ENCODE data around the gene TSPO. TPM values are rescaled to one million over a fixed set of nuclear protein-coding genes. Genes with fewer than 3 reads are reported as not detected.
A peak's percentile ranks its signal among the peaks of the same experiment; 100 is the strongest.
"Not testable (repeated sequence)": the region's sequence is repeated elsewhere in the genome, so short reads cannot be mapped to it uniquely, and the experiment has no call there.

TSPO gene
- total and polyA plus RNA-seq, 9 of the 15 experiments (the other 6 are each of a cell fraction or from before 2014, with no cell fraction given), result 4.9 to 126 (median 25.3) TPM

DNA sequence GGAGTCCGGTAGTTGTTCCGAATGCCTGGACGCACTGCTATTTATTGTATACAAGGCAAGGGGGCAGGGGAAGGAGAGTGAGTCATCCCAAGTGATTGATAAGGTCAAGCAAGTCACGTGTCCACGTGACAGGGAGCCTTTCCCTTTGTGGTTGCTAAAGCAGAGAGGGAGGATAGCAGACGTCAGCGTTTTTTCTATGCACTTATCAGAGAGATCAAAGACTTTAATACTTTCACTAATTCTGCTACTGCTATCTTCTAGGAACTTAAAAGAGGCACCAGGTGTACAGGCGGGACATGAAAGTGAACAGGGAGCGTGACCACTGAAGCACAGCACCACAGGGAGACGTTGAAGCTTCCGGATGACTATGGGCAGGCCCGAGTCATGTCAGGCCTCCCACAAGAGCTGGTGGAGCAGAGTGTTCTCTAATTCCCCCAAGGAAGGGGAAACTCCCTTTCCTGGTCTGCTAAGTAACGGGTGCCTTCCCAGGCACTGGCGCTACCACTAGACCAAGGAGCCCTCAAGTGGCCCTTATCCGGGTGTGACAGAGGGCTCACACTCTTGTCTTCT is 47.2 kb upstream of the TSPO start (continued):
- TF ChIP-seq ZNF592 (IDR thresholded peaks at IDR 0.05) (peak; percentile 69), CBFA2T2 (conservative IDR thresholded peaks at IDR 0.05) (peak; percentile 52; the same call in 1 of the 2 replicates), TOE1 (IDR thresholded peaks at IDR 0.05; ENCODE audit: borderline replicate concordance) (peak; percentile 87), USF2 (CRISPR knock-in tag; IDR thresholded peaks at IDR 0.05) (peak; percentile 84), ZNF175 (CRISPR knock-in tag; IDR thresholded peaks at IDR 0.05; ENCODE audit: low read depth) (0 out of 2 replicates have a peak, but pooled peaks have one; percentile 61), FOXK2 (conservative IDR thresholded peaks at IDR 0.05 in 1 of 2, IDR thresholded peaks at IDR 0.05 in 1 of 2; ENCODE audit: low read depth in 2 of 2) (peak; percentile 77 to 81; a peak in 3 of 4 replicates), CREB1 (CRISPR knock-in tag; IDR thresholded peaks at IDR 0.05) (peak; percentile 32; the same call in 1 of the 2 replicates), NFE2 (IDR thresholded peaks at IDR 0.05; ENCODE audit: low read depth) (peak; percentile 56; the same call in 1 of the 2 replicates), ATF3 (IDR thresholded peaks at IDR 0.05) (peak; percentile 95), ATF3 (CRISPR knock-in tag; conservative IDR thresholded peaks at IDR 0.05) (peak; percentile 94), TFAP4 (CRISPR knock-in tag; IDR thresholded peaks at IDR 0.05; ENCODE audit: borderline replicate concordance) (0 out of 2 replicates have a peak, but pooled peaks have one; percentile 25), TEAD4 (IDR thresholded peaks at IDR 0.05; ENCODE audit: low read length) (0 out of 2 replicates have a peak, but pooled peaks have one; percentile 16), RAD51 (IDR thresholded peaks at IDR 0.05; ENCODE audit: borderline replicate concordance, low read depth) (peak; percentile 90), ZNF584 (CRISPR knock-in tag; IDR thresholded peaks at IDR 0.05; ENCODE audit: low read depth) (0 out of 2 replicates have a peak, but pooled peaks have one; percentile 50)
- TF ChIP-seq TOE1 (CRISPR knock-in tag; IDR thresholded peaks at IDR 0.05; ENCODE audit: borderline replicate concordance, low read depth); CREB1 (IDR thresholded peaks at IDR 0.05); TEAD4 (CRISPR knock-in tag; IDR thresholded peaks at IDR 0.05; ENCODE audit: borderline replicate concordance): not testable (repeated sequence)
- TF ChIP-seq, protein P1, sequence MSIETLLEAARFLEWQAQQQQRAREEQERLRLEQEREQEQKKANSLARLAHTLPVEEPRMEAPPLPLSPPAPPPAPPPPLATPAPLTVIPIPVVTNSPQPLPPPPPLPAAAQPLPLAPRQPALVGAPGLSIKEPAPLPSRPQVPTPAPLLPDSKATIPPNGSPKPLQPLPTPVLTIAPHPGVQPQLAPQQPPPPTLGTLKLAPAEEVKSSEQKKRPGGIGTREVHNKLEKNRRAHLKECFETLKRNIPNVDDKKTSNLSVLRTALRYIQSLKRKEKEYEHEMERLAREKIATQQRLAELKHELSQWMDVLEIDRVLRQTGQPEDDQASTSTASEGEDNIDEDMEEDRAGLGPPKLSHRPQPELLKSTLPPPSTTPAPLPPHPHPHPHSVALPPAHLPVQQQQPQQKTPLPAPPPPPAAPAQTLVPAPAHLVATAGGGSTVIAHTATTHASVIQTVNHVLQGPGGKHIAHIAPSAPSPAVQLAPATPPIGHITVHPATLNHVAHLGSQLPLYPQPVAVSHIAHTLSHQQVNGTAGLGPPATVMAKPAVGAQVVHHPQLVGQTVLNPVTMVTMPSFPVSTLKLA (conservative IDR thresholded peaks at IDR 0.05), result peak; percentile 63 to 76
